ENCODE measurements around the gene FGG. TPM values are rescaled to one million over a fixed set of nuclear protein-coding genes. Genes with fewer than 3 reads are reported as not detected.

FGG gene
- not detected for polyA plus RNA-seq

DNA sequence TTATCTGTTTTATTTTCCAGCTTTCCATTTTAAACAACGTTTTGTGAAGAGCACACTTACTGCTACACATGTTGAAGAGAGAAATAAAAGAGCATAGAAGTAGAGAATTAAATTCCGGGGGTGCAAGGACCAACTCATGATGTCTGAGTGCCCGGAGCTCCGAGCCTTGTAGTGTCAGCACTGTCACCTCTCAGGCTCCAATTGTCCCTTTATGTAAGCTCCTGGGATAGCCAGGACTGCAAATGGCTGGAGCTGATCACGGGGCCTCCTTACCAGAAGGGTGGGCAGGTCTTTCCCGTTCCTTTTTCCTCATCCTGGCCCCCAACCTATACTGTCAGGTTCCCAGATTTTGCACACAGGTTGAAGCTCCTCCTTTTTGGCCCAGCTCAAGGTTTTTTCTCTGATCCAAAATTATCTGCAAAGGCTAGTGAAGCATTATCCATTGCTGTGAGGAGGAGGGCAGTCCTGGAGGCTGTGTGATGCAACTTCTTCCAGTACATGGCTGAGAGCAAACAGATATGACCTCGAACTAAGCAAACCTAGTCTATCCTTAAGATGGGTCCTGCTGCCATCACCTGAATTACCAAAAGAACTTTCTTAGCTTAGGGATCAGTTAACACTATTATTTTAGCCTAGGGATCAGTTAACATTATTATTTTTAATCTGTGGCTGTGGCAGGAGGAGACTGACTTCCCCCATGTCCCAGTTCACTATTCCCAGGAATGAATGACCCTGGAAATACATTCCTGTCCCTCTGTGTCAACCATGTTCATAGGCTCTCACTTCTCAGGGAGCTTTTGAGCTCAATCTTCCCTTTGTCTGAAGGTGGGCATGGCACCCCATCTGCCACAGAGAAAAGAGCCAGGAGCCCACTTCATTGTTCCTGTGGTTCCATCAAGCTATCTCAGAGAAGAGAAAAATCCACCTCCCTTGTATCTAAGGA lies at the start of gene FGG:
Gene FGG, minus strand, starts transcription at position 185 of the 943 bp plus-strand sequence. Its CDS starts 47 bp downstream, at position 138.
- no peaks in the 10 kb centered on the region for H3K9me3 ChIP-seq (ENCODE audit: control insufficient read depth in 2 of 2, insufficient read depth in 1 of 2, low read depth in 1 of 2, low read length in 1 of 2)
- H3K4me1 ChIP-seq (ENCODE audit: control insufficient read depth in 2 of 2, insufficient read depth in 2 of 2, low read length in 1 of 2) = no peaks in the 10 kb centered on the region
- H3K36me3 ChIP-seq (ENCODE audit: control insufficient read depth in 2 of 2, insufficient read depth in 2 of 2, low read length in 1 of 2) = no peaks in the 10 kb centered on the region
- no peaks in the 10 kb centered on the region for H3K27me3 ChIP-seq (ENCODE audit: control insufficient read depth in 1 of 2, insufficient read depth in 2 of 2, low read length in 2 of 2)
- WGBS, 2 donors = 69 to 73% methylated on average over 7 of the region's 7 CpGs
- H3K4me3 ChIP-seq (ENCODE audit: low read depth in 1 of 2, low read length in 2 of 2) = no peak within 1 kb of the TSS
- H3K27ac ChIP-seq (ENCODE audit: low read depth in 2 of 2, low read length in 1 of 2) = no peak within 1 kb of the TSS

DNA sequence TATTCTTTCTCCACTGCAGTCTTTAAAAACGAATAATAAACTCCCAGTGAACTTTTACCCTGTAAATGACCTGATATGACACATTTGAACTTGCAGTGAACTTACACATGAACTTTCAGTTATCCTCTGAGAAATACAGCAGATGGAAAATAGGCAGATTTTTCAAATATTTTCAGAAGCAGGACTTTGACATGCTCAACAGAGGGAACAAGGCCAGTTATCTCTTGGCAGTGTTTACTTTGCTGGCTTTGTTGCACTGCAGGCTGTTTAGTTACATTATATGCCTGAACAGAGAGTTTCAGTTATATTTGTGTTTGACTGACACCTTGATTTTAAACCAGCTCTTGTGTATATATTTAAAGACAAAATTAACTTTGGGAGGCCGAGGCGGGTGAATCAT lies 47.6 kb upstream of the FGG start:
- 10 to 29% methylated on average over 3 of the region's 3 CpGs for WGBS, 2 donors
- Histone ChIP-seq H3K36me3 (ENCODE audit: control insufficient read depth in 2 of 2, insufficient read depth in 2 of 2, low read length in 1 of 2) (no peaks in the 10 kb centered on the region), H3K4me3 (ENCODE audit: low read depth in 1 of 2, low read length in 2 of 2) (no peak overlapping the region), H3K4me1 (ENCODE audit: control insufficient read depth in 2 of 2, insufficient read depth in 2 of 2, low read length in 1 of 2) (no peaks in the 10 kb centered on the region), H3K9me3 (ENCODE audit: control insufficient read depth in 2 of 2, insufficient read depth in 1 of 2, low read depth in 1 of 2, low read length in 1 of 2) (no peaks in the 10 kb centered on the region), H3K27ac (ENCODE audit: low read depth in 2 of 2, low read length in 1 of 2) (no peak overlapping the region), H3K27me3 (ENCODE audit: control insufficient read depth in 1 of 2, insufficient read depth in 2 of 2, low read length in 2 of 2) (no peaks in the 10 kb centered on the region)

DNA sequence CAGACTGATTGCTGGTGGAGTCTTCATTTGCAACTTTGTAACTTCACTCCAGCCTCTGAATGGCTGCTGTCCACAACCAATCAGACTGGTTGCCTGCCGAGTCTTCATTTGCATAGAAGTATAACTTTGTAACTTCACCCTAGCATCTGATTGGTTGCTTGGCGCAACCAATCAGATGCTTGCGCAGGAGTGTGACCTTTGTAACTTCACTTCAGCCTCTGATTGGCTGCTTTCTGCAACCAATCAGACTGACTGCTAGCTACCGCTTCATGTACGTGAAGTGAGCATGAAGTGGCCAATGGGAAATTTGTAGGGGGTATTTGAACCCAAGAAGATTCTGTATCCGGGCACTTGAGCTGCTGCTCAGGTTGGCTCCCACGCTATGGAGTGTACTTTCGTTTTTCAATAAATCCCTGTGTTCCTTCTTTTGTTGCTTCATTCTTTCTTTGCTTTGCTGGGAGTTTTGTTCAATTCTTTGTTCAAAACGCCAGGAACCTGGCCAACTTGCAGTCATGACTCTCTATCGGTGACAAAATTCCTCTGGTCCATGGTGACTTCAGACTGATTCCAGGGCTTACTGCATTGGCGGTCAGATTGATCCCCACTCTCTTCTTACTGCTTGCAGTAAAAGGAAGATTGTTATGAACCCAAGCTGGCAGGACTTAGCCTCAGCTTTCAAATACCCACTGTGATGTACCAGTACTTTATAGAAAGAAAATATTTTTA lies 46.4 kb upstream of the FGG start:
- Histone ChIP-seq H3K27ac (ENCODE audit: low read depth in 2 of 2, low read length in 1 of 2) (no peak overlapping the region), H3K9me3 (ENCODE audit: control insufficient read depth in 2 of 2, insufficient read depth in 1 of 2, low read depth in 1 of 2, low read length in 1 of 2) (no peaks in the 10 kb centered on the region)
- WGBS, 2 donors = 70 to 75% methylated on average over 11 of the region's 11 CpGs

DNA sequence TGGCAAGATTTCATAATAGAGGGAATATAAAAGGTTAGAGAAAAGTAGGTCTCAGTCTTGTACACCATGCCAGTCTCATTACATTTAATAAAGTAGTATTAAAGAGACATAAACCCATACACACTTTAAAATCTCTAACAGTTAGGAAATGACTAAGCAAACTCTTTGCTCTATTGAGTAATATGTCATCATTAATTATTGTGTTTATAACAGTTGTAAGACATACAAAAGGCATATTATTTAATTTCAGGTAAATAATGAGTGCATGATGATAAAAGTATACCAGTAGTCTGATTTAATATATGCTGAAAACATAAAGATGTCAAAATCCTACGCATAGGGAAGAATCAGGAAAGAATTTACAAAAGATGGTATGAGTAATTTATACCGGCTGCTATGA lies 31.0 kb upstream of the FGG start:
- no peak overlapping the region for H3K27ac ChIP-seq (ENCODE audit: low read depth in 2 of 2, low read length in 1 of 2)
- 56 to 70% methylated on average over 2 of the region's 2 CpGs for WGBS, 2 donors
- no peaks in the 10 kb centered on the region for H3K4me1 ChIP-seq (ENCODE audit: control insufficient read depth in 2 of 2, insufficient read depth in 2 of 2, low read length in 1 of 2)
- no peaks in the 10 kb centered on the region for H3K36me3 ChIP-seq (ENCODE audit: control insufficient read depth in 2 of 2, insufficient read depth in 2 of 2, low read length in 1 of 2)
- H3K4me3 ChIP-seq (ENCODE audit: low read depth in 1 of 2, low read length in 2 of 2) = no peak overlapping the region
- H3K27me3 ChIP-seq (ENCODE audit: control insufficient read depth in 1 of 2, insufficient read depth in 2 of 2, low read length in 2 of 2) = peaks cover 0 to 4% of the 10 kb centered on the region in 2 donors
- H3K9me3 ChIP-seq (ENCODE audit: control insufficient read depth in 2 of 2, insufficient read depth in 1 of 2, low read depth in 1 of 2, low read length in 1 of 2) = no peaks in the 10 kb centered on the region

More for the DNA sequence above, 46.4 kb upstream of the FGG start:
- Histone ChIP-seq H3K4me3 (ENCODE audit: low read depth in 1 of 2, low read length in 2 of 2) (no peak overlapping the region), H3K27me3 (ENCODE audit: control insufficient read depth in 1 of 2, insufficient read depth in 2 of 2, low read length in 2 of 2) (no peaks in the 10 kb centered on the region), H3K4me1 (ENCODE audit: control insufficient read depth in 2 of 2, insufficient read depth in 2 of 2, low read length in 1 of 2) (no peaks in the 10 kb centered on the region), H3K36me3 (ENCODE audit: control insufficient read depth in 2 of 2, insufficient read depth in 2 of 2, low read length in 1 of 2) (no peaks in the 10 kb centered on the region)

DNA sequence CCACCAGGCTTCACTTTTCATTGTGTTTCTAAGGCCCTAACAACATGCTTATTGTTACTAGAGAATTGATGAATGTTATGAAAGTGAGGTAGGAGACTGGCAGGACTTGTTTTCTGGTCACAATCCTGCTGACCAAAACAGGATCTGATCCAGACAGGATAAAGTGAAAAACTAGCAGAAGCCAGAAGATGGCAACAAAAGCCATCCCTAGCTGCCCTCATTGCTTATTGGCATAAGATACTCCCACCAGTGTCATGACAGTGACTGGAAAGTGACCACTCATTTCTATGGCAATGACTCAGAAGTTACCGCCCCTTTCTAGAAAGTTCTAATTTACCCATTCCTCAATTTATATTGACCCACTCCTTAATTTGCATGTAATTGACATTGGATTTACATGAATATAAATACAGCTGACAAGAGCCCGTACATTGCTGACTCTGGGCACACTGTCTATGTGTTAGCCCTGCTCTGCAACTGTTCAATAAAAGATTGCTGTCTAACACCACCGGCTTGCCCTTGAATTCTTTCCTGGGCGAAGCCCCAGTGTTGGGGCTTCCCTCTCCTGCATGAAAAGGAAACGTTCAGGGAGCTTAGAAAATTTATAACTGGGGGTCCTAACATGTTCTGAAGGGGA lies 30.0 kb upstream of the FGG start:
- H3K27ac ChIP-seq (ENCODE audit: low read depth in 2 of 2, low read length in 1 of 2) = no peak overlapping the region
- 76 to 77% methylated on average over 5 of the region's 5 CpGs for WGBS, 2 donors
- H3K4me1 ChIP-seq (ENCODE audit: control insufficient read depth in 2 of 2, insufficient read depth in 2 of 2, low read length in 1 of 2) = no peaks in the 10 kb centered on the region
- H3K4me3 ChIP-seq (ENCODE audit: low read depth in 1 of 2, low read length in 2 of 2) = no peak overlapping the region
- no peaks in the 10 kb centered on the region for H3K9me3 ChIP-seq (ENCODE audit: control insufficient read depth in 2 of 2, insufficient read depth in 1 of 2, low read depth in 1 of 2, low read length in 1 of 2)
- H3K27me3 ChIP-seq (ENCODE audit: control insufficient read depth in 1 of 2, insufficient read depth in 2 of 2, low read length in 2 of 2) = peaks cover 0 to 4% of the 10 kb centered on the region in 2 donors
- no peaks in the 10 kb centered on the region for H3K36me3 ChIP-seq (ENCODE audit: control insufficient read depth in 2 of 2, insufficient read depth in 2 of 2, low read length in 1 of 2)

DNA sequence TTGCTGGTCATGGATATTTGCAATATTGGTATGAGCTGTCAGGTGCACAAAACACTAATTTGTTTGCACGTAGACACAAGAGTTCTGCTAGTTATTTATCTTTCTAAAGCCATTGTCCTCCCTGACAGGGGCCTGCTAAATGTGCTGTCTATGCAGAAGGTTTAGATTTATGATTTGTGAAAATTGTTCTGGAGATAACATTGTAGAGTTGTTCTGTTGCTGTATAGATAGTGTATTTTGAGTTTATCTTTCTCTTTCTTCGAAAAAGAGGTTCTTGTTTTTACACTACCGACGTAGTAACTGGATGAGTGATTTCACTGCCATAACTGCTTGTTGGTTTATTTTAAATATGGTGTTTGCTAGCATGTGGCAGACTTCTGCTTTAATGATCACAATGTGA lies 28.5 kb upstream of the FGG start:
- H3K4me3 ChIP-seq (ENCODE audit: low read depth in 1 of 2, low read length in 2 of 2) = no peak overlapping the region
- H3K27ac ChIP-seq (ENCODE audit: low read depth in 2 of 2, low read length in 1 of 2) = no peak overlapping the region
- no peaks in the 10 kb centered on the region for H3K36me3 ChIP-seq (ENCODE audit: control insufficient read depth in 2 of 2, insufficient read depth in 2 of 2, low read length in 1 of 2)
- WGBS, 2 donors = 53 to 64% methylated on average over 4 of the region's 4 CpGs
- H3K27me3 ChIP-seq (ENCODE audit: control insufficient read depth in 1 of 2, insufficient read depth in 2 of 2, low read length in 2 of 2) = peaks cover 0 to 4% of the 10 kb centered on the region in 2 donors
- no peaks in the 10 kb centered on the region for H3K4me1 ChIP-seq (ENCODE audit: control insufficient read depth in 2 of 2, insufficient read depth in 2 of 2, low read length in 1 of 2)
- H3K9me3 ChIP-seq (ENCODE audit: control insufficient read depth in 2 of 2, insufficient read depth in 1 of 2, low read depth in 1 of 2, low read length in 1 of 2) = no peaks in the 10 kb centered on the region

DNA sequence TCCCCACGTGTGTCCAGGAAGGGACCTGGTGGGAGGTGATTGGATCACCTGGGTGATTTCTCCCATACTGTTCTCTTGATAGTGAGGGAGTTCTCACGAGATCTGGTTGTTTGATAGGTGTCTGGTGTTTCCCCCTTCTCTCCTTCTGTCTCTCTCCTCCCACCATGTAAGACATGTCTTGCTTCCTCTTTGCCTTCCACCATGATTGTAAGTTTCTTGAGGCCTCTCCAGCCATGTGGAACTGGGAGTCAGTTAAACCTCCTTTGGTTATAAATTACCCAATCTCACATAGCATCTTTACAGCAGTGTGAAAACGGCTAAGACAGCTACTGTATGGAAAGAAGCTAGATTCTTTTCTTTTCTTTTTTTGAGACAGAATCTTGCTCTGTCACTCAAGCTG lies 21.6 kb upstream of the FGG start:
- Histone ChIP-seq H3K36me3 (ENCODE audit: control insufficient read depth in 2 of 2, insufficient read depth in 2 of 2, low read length in 1 of 2) (no peaks in the 10 kb centered on the region), H3K27me3 (ENCODE audit: control insufficient read depth in 1 of 2, insufficient read depth in 2 of 2, low read length in 2 of 2) (no peaks in the 10 kb centered on the region), H3K4me3 (ENCODE audit: low read depth in 1 of 2, low read length in 2 of 2) (no peak overlapping the region), H3K9me3 (ENCODE audit: control insufficient read depth in 2 of 2, insufficient read depth in 1 of 2, low read depth in 1 of 2, low read length in 1 of 2) (no peaks in the 10 kb centered on the region), H3K4me1 (ENCODE audit: control insufficient read depth in 2 of 2, insufficient read depth in 2 of 2, low read length in 1 of 2) (no peaks in the 10 kb centered on the region), H3K27ac (ENCODE audit: low read depth in 2 of 2, low read length in 1 of 2) (no peak overlapping the region)
- 59 to 61% methylated on average over 3 of the region's 3 CpGs for WGBS, 2 donors

DNA sequence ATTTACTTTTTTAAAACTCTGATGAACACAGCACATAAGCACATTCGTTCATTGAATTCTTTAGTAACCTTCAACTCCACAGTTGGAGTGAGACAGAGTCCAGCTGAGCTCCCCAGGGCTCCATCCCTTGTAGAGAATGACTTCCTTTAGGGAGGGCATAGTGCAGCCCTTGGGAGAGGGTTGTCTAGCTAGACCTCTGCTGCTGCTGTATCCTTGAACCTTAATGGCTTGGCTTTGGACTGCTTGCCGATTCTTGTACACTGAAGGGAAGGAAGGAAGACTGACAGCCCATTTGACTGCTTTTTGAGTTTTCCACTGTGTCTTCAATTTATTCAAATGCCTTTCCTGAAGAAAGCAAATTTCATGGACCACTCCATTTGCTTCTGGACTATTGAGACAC lies 19.4 kb upstream of the FGG start:
- WGBS, 2 donors = 64 to 70% methylated on average over 2 of the region's 2 CpGs
- Histone ChIP-seq H3K27ac (ENCODE audit: low read depth in 2 of 2, low read length in 1 of 2) (no peak overlapping the region), H3K4me3 (ENCODE audit: low read depth in 1 of 2, low read length in 2 of 2) (no peak overlapping the region), H3K4me1 (ENCODE audit: control insufficient read depth in 2 of 2, insufficient read depth in 2 of 2, low read length in 1 of 2) (peaks cover 0 to 3% of the 10 kb centered on the region in 2 donors), H3K36me3 (ENCODE audit: control insufficient read depth in 2 of 2, insufficient read depth in 2 of 2, low read length in 1 of 2) (no peaks in the 10 kb centered on the region), H3K9me3 (ENCODE audit: control insufficient read depth in 2 of 2, insufficient read depth in 1 of 2, low read depth in 1 of 2, low read length in 1 of 2) (no peaks in the 10 kb centered on the region), H3K27me3 (ENCODE audit: control insufficient read depth in 1 of 2, insufficient read depth in 2 of 2, low read length in 2 of 2) (no peaks in the 10 kb centered on the region)

DNA sequence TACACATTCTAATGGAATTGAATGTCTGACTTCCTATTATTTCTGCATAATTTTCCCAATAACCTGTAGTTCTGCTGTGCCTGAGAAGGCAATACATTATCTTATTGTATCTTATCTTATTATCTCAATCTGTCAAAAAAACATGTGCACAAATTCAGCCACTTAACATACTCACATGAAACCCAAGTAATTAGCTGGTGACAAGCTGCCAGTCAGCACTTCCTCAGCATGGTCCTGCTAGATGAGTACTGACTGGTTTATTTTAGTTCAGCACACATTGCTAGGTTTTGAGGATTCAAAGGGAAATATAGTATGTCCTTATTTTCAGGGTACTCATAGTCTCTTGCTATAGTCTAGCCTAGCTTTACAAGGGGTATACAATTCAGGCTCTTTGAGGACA lies 17.9 kb upstream of the FGG start:
- Histone ChIP-seq H3K27ac (ENCODE audit: low read depth in 2 of 2, low read length in 1 of 2) (no peak overlapping the region), H3K4me3 (ENCODE audit: low read depth in 1 of 2, low read length in 2 of 2) (no peak overlapping the region), H3K36me3 (ENCODE audit: control insufficient read depth in 2 of 2, insufficient read depth in 2 of 2, low read length in 1 of 2) (no peaks in the 10 kb centered on the region), H3K9me3 (ENCODE audit: control insufficient read depth in 2 of 2, insufficient read depth in 1 of 2, low read depth in 1 of 2, low read length in 1 of 2) (no peaks in the 10 kb centered on the region), H3K4me1 (ENCODE audit: control insufficient read depth in 2 of 2, insufficient read depth in 2 of 2, low read length in 1 of 2) (peaks cover 0 to 3% of the 10 kb centered on the region in 2 donors), H3K27me3 (ENCODE audit: control insufficient read depth in 1 of 2, insufficient read depth in 2 of 2, low read length in 2 of 2) (no peaks in the 10 kb centered on the region)
